ENCODE measurements around the gene PEF1. TPM values are rescaled to one million over a fixed set of nuclear protein-coding genes. Genes with fewer than 3 reads are reported as not detected.

PEF1 gene
- total and polyA plus RNA-seq, 8 donors, result 14.5 to 47.3 (median 20.2) TPM

DNA sequence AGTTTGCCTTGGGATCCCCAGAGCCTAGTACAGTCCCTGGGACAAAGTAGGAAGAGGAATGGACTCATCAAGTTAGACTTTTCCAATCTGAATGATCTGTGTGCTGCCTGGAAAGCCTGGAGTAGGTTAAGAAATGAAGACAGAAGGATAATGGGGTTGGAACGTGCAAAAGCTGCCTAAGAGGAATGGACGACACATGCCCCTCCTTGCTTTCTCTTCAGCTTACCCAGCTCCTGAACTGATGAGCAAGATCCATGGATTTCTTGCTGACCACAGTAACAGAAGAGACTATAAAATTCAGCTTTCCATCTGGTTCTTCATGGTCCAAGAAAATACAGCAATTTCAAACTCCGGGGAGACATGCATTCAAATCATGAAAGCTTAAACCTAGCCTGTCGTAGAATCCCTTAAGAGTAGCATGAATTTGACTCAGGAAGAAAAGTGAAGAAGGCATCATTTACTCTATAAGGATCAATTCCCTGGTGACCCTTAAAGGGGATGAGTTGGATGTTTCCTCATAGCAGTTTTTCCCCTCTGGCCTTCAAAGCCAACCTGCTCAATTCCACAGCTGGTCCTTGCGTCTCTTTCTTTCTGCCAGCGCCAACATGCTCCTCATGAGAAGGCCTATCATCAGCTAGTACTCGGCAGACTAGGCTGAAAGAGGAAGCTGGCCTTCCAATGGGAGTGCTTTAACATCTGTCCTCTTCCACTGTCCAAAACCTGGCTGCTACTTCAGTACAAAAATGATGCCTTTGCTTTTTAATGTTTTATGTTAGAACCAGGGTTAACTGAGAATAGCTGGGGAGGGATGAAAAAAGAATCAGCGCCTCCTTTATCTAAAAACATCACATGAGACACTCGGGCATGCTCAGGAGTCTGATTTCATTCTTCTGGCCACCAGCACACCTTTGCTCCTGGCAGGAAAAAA lies 5.7 kb upstream of the PEF1 start:
- ATAC-seq, result no peak
- 66 to 67% methylated on average over 9 of the region's 9 CpGs for WGBS, 2 donors
- Histone ChIP-seq H3K4me1 (peaks cover 0 to 5% (median 0%) of the 10 kb centered on the region in 3 donors), H3K36me3 (no peaks in the 10 kb centered on the region), H3K9me3 (no peaks in the 10 kb centered on the region), H3K27me3 (no peaks in the 10 kb centered on the region), H3K4me3 (no peak overlapping the region), H3K27ac (no peak overlapping the region)
- intact Hi-C loops (cut with DNase I), result no loop called here
- no peak for DNase-seq
- TF ChIP-seq, protein P1, sequence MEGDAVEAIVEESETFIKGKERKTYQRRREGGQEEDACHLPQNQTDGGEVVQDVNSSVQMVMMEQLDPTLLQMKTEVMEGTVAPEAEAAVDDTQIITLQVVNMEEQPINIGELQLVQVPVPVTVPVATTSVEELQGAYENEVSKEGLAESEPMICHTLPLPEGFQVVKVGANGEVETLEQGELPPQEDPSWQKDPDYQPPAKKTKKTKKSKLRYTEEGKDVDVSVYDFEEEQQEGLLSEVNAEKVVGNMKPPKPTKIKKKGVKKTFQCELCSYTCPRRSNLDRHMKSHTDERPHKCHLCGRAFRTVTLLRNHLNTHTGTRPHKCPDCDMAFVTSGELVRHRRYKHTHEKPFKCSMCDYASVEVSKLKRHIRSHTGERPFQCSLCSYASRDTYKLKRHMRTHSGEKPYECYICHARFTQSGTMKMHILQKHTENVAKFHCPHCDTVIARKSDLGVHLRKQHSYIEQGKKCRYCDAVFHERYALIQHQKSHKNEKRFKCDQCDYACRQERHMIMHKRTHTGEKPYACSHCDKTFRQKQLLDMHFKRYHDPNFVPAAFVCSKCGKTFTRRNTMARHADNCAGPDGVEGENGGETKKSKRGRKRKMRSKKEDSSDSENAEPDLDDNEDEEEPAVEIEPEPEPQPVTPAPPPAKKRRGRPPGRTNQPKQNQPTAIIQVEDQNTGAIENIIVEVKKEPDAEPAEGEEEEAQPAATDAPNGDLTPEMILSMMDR (IDR thresholded peaks at IDR 0.05), result no peak
- no peak for FAIRE-seq

GRCh38 chr1:31648641-31649357 lies 4.1 kb upstream of the PEF1 start:
- Histone ChIP-seq H3K27ac (no peak overlapping the region), H3K4me1 (peaks cover 0 to 6% (median 2%) of the 10 kb centered on the region in 3 donors), H3K36me3 (no peaks in the 10 kb centered on the region), H3K27me3 (no peaks in the 10 kb centered on the region), H3K4me3 (no peak overlapping the region), H3K9me3 (no peaks in the 10 kb centered on the region)
- intact Hi-C loops (cut with DNase I), result no loop called here
- 69% methylated on average over 9 of the region's 9 CpGs for WGBS, 2 donors
- TF ChIP-seq, protein P1 (IDR thresholded peaks at IDR 0.05), result no peak
- ATAC-seq, result no peak
- DNase-seq, result no peak
- no peak for FAIRE-seq

DNA sequence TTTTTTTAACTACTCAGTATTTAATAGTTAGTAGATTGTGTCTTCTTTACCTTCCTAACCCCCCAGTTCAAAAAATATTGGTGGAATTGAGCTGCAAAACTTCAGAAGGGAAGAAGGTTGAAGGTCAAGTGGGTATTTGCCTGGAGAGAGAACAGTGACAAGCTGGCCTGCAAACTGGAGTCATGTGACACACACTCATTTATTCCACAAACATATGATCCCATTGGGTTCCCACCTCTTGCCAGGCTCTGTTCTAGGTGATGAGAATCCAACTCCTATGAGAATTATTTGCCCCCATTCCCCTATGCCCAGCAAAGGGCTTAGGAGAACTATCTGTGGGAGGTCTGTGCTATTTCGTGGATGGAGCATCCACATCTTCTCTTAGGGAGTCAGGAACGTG lies 3.5 kb upstream of the PEF1 start:
- H3K27ac ChIP-seq, result no peak overlapping the region
- H3K9me3 ChIP-seq, result no peaks in the 10 kb centered on the region
- H3K4me1 ChIP-seq, result peaks cover 6 to 12% (median 8%) of the 10 kb centered on the region in 3 donors
- TF ChIP-seq, protein P1 (IDR thresholded peaks at IDR 0.05), result no peak
- H3K36me3 ChIP-seq, result no peaks in the 10 kb centered on the region
- no peak for ATAC-seq
- H3K4me3 ChIP-seq, result no peak overlapping the region
- no peak for DNase-seq
- WGBS, 2 donors, result 71 to 73% methylated on average over 2 of the region's 2 CpGs
- no peak for FAIRE-seq
- H3K27me3 ChIP-seq, result no peaks in the 10 kb centered on the region
- intact Hi-C loops (cut with DNase I), result no loop called here

DNA sequence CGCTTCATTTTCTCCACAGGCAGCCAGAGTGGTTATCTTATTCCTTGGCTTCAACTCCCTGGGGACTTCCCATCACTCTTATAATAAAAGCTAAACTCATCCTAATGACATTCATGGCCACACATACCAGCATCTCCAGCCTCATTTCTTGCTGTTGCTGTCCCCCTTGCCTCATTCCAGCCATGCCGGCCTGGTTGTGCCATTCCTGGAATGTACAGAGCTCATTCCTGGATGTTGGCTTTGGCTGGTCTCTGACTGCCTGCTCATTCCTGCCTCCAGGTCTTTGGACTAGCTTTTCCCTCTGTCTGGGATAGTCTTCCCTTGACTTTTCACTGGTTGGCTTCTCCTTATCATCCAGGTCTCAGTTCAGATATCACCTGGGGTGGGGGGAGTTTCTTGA lies 2.4 kb upstream of the PEF1 start:
- H3K27ac ChIP-seq, result no peak overlapping the region
- FAIRE-seq (no peak), ATAC-seq (no peak), DNase-seq (no peak)
- H3K36me3 ChIP-seq, result no peaks in the 10 kb centered on the region
- H3K4me1 ChIP-seq, result peaks cover 7 to 14% (median 12%) of the 10 kb centered on the region in 3 donors
- no peak overlapping the region for H3K4me3 ChIP-seq
- H3K27me3 ChIP-seq, result no peaks in the 10 kb centered on the region
- H3K9me3 ChIP-seq, result no peaks in the 10 kb centered on the region
- intact Hi-C loops (cut with DNase I), result no loop called here
- TF ChIP-seq, protein P1 (IDR thresholded peaks at IDR 0.05), result no peak
- WGBS, 2 donors, result 83 to 87% methylated on average over 2 of the region's 2 CpGs

All from pancreas (tissue), 10 donors.